ENCODE results near the gene RTL10. TPM values are rescaled to one million over a fixed set of nuclear protein-coding genes. Genes with fewer than 3 reads are reported as not detected.

Gene RTL10
- polyA plus RNA-seq, 2 of the 4 experiments (the other 2 are of a cell fraction), result 4.4 to 5.1 TPM

DNA sequence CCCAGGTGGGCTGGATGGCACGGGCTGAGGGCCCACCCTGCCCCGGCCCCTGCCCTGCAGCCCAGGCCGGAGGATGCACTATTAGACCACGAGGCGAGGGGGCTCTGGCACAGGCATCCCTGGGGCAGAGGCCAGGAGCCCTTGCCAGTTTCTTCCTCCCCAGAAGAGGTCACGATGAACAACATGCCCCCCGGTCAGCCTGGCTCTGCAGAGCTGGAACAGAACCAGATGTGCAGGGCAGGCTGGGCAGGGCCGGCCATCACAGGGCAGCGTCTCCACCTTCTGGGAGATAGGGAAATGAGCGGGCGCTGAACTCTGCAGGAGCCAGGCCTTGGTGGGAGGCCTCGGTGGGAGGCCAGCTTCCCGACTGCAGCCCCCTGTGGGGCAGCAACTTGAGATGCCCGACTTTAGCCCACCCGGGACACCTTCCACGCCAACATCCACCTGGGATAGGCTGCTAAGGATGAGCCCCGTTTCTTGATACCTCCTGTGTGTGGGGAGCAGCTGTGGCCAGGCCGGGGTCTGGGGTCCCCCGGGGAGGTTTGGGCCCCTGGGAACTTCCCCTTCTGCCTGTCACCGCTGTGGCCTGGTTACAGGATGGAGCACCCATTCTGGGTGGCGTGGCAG, 21.8 kb upstream of the RTL10 start:
- POLR2A ChIA-PET, result no interaction called here
- H3K4me2 ChIP-seq, result peak overlapping the region; percentile 47; the same call in 2 of the 3 replicates
- no peaks in the 10 kb centered on the region for H3K9me3 ChIP-seq
- FAIRE-seq, result no peak
- peak overlapping the region; percentile 47 to 92; a peak in 5 of 6 replicates for H3K27ac ChIP-seq
- ATAC-seq, result no peak
- WGBS (ENCODE audit: missing lambda C conversion rate), result 100% methylated on average over 2 of the region's 21 CpGs
- TF ChIP-seq RAD21 (conservative IDR thresholded peaks at IDR 0.05 in 1 of 2, IDR thresholded peaks at IDR 0.05 in 1 of 2) (peak; percentile 29 to 43; a peak in 2 of 5 replicates), CBX2 (IDR thresholded peaks at IDR 0.05; ENCODE audit: borderline replicate concordance, low read depth) (no peak), EHMT2 (IDR thresholded peaks at IDR 0.05; ENCODE audit: low read depth) (no peak)
- DNase-seq (ENCODE audit: low read depth in 1 of 2, low spot score in 1 of 2), result peak in 1 of 2 experiments; percentile 27
- H3K4me3 ChIP-seq, result no peak overlapping the region
- CTCF ChIA-PET, result interaction anchor here (2.0 to 3.6 kb wide), 2 partner anchors 8 to 146 kb away, joined by 4 to 15 read pairs; no protein-coding TSS in a partner anchor
- peaks cover 62% of the 10 kb centered on the region for H3K4me1 ChIP-seq

DNA sequence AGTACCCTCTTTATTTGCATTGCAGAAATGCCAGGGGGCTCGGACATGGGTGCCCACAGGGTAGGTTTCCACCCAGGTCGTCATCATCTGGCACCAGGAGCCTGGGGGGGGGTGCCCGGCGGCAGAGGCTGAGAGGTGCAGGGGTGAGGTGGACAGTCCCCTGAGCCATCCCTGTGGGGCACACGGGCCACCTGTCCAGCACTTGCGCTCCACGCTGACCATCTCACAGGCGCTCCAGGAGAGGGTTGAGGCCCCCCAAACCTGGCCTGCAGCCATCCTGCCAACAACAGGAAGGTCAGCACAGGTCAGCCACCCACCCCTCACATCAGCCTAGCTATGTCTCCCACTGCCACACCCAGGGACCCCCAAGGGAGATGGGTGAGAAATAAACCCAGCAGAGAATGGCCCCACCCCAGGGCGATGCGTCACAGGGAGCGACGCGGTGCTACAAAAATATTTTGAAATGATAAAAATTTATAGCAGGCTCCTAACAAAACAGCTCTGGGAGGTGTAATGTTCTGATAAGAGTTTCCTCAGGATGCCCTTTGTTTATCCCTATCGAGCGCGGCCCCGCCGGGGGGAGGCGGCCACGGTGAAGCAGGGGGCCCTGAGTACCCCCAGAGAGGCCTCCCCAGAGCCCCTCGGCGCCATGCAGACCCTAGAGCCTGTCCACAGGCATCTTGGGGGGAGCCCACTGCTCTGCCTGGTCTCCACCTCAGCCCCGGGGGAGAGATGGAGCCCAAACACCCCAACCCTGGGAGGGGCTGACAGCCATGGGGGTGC, 21.0 kb upstream of the RTL10 start:
- POLR2A ChIA-PET, result no interaction called here
- no peak overlapping the region for H3K4me3 ChIP-seq
- no peak for FAIRE-seq
- WGBS (ENCODE audit: missing lambda C conversion rate), result 36% methylated on average over 13 of the region's 23 CpGs
- H3K4me2 ChIP-seq, result peak overlapping the region; percentile 47; the same call in 2 of the 3 replicates
- ATAC-seq, result no peak
- TF ChIP-seq KDM1A (IDR thresholded peaks at IDR 0.05; ENCODE audit: low read depth) (no peak), SREBF2 (IDR thresholded peaks at IDR 0.05) (no peak), MYC (IDR thresholded peaks at IDR 0.05; ENCODE audit: borderline replicate concordance, low read length) (no peak), JUNB (IDR thresholded peaks at IDR 0.05) (no peak), POLR2AphosphoS2 (conservative IDR thresholded peaks at IDR 0.05; ENCODE audit: low read length) (no peak), EHMT2 (IDR thresholded peaks at IDR 0.05; ENCODE audit: low read depth) (no peak), NR3C1 (IDR thresholded peaks at IDR 0.05) (no peak), POLR2A (IDR thresholded peaks at IDR 0.05; ENCODE audit: low read length) (no peak), JUN (IDR thresholded peaks at IDR 0.05) (no peak), GATA3 (IDR thresholded peaks at IDR 0.05; ENCODE audit: borderline replicate concordance) (no peak; the same call in 1 of the 2 replicates), HEYL (CRISPR knock-in tag; IDR thresholded peaks at IDR 0.05) (no peak), PHF8 (IDR thresholded peaks at IDR 0.05; ENCODE audit: borderline replicate concordance, low read depth) (no peak), MAFK (IDR thresholded peaks at IDR 0.05; ENCODE audit: partially characterized antibody) (no peak), NPAS2 (CRISPR knock-in tag; IDR thresholded peaks at IDR 0.05; ENCODE audit: borderline replicate concordance) (no peak)
- TF ChIP-seq, protein P1, sequence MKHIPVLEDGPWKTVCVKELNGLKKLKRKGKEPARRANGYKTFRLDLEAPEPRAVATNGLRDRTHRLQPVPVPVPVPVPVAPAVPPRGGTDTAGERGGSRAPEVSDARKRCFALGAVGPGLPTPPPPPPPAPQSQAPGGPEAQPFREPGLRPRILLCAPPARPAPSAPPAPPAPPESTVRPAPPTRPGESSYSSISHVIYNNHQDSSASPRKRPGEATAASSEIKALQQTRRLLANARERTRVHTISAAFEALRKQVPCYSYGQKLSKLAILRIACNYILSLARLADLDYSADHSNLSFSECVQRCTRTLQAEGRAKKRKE (CRISPR knock-in tag; IDR thresholded peaks at IDR 0.05; ENCODE audit: low read depth), result no peak
- TF ChIP-seq, protein P2, sequence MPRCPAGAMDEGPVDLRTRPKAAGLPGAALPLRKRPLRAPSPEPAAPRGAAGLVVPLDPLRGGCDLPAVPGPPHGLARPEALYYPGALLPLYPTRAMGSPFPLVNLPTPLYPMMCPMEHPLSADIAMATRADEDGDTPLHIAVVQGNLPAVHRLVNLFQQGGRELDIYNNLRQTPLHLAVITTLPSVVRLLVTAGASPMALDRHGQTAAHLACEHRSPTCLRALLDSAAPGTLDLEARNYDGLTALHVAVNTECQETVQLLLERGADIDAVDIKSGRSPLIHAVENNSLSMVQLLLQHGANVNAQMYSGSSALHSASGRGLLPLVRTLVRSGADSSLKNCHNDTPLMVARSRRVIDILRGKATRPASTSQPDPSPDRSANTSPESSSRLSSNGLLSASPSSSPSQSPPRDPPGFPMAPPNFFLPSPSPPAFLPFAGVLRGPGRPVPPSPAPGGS (IDR thresholded peaks at IDR 0.05), result no peak
- TF ChIP-seq, protein P3, sequence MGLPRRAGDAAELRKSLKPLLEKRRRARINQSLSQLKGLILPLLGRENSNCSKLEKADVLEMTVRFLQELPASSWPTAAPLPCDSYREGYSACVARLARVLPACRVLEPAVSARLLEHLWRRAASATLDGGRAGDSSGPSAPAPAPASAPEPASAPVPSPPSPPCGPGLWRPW (IDR thresholded peaks at IDR 0.05), result no peak
- TF ChIP-seq, protein P4, sequence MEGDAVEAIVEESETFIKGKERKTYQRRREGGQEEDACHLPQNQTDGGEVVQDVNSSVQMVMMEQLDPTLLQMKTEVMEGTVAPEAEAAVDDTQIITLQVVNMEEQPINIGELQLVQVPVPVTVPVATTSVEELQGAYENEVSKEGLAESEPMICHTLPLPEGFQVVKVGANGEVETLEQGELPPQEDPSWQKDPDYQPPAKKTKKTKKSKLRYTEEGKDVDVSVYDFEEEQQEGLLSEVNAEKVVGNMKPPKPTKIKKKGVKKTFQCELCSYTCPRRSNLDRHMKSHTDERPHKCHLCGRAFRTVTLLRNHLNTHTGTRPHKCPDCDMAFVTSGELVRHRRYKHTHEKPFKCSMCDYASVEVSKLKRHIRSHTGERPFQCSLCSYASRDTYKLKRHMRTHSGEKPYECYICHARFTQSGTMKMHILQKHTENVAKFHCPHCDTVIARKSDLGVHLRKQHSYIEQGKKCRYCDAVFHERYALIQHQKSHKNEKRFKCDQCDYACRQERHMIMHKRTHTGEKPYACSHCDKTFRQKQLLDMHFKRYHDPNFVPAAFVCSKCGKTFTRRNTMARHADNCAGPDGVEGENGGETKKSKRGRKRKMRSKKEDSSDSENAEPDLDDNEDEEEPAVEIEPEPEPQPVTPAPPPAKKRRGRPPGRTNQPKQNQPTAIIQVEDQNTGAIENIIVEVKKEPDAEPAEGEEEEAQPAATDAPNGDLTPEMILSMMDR (IDR thresholded peaks at IDR 0.05), result no peak
- H3K9me3 ChIP-seq, result no peaks in the 10 kb centered on the region
- peak overlapping the region; percentile 47 to 92; a peak in 5 of 6 replicates for H3K27ac ChIP-seq
- H3K4me1 ChIP-seq, result peaks cover 57% of the 10 kb centered on the region
- no peak for DNase-seq (ENCODE audit: low read depth in 1 of 2, low spot score in 1 of 2)
- CTCF ChIA-PET, result interaction anchor here (1.1 to 3.6 kb wide), 3 partner anchors 9 to 146 kb away, joined by 4 to 15 read pairs (median 5); no protein-coding TSS in a partner anchor
